HEK293 (cell line): ENCODE data around the gene SHD.
"Not testable (repeated sequence)": the region's sequence is repeated elsewhere in the genome, so short reads cannot be mapped to it uniquely, and the experiment has no call there.

Source experiments
- CTCF ChIP-seq: fragments of 450-650 bp; formaldehyde crosslinking; IDR thresholded peaks from 2 replicates; pipeline ENCODE4 v1.5.1; 2016; ENCODE audit warnings: missing biosample characterization, missing genetic modification characterization
- KLF16 ChIP-seq: fragments of 450-650 bp; formaldehyde crosslinking; IDR thresholded peaks from 2 replicates; pipeline ENCODE4 v1.5.1; 2017; ENCODE audit warnings: missing biosample characterization, missing genetic modification characterization
- ZNF175 ChIP-seq: fragments of 450-650 bp; formaldehyde crosslinking; IDR thresholded peaks from 2 replicates; pipeline ENCODE4 v1.5.1; 2016; ENCODE audit warnings: missing biosample characterization, missing genetic modification characterization
- ZNF416 ChIP-seq: fragments of 450-650 bp; formaldehyde crosslinking; IDR thresholded peaks from 2 replicates; pipeline ENCODE4 v1.5.1; 2016; ENCODE audit warnings: missing biosample characterization, missing genetic modification characterization
- ZNF830 ChIP-seq: fragments of 450-650 bp; IDR thresholded peaks from 2 replicates; pipeline ENCODE4 v1.5.0; 2018; ENCODE audit warnings: missing biosample characterization, missing genetic modification characterization, low read depth, mild to moderate bottlenecking, moderate library complexity

- TF ChIP-seq ZNF830; ZNF175 (tag by site-specific recombination); KLF16 (tag by site-specific recombination); CTCF (tag by site-specific recombination); ZNF416 (tag by site-specific recombination): not testable (repeated sequence)
Observed at GRCh38 chr19:4274321-4274686, 4.8 kb upstream of the SHD start.
